Glutamatergic neuron (in vitro differentiated cells): ENCODE measurements around the gene SEC24B. TPM values are rescaled to one million over a fixed set of nuclear protein-coding genes. Genes with fewer than 3 reads are reported as not detected.
"Not testable (repeated sequence)": the region's sequence is repeated elsewhere in the genome, so short reads cannot be mapped to it uniquely, and the experiment has no call there.

ENCODE experiments used
- DNase-seq: peaks from one replicate; pipeline ENCODE4 v3.0.0; 2022
- H3K27ac Mint-ChIP-seq: one replicate; pipeline ENCODE4 v1.8.0; 2020; ENCODE audit warnings: mild to moderate bottlenecking, mixed read lengths, inconsistent platforms; ENCODE audit not compliant: unreplicated experiment
- H3K27me3 Mint-ChIP-seq: one replicate; pipeline ENCODE4 v1.8.0; 2020; ENCODE audit warnings: mild to moderate bottlenecking, moderate library complexity, mixed read lengths, inconsistent platforms; ENCODE audit not compliant: unreplicated experiment
- H3K36me3 Mint-ChIP-seq: one replicate; pipeline ENCODE4 v1.8.0; 2020; ENCODE audit warnings: mild to moderate bottlenecking, mixed read lengths, inconsistent platforms; ENCODE audit not compliant: unreplicated experiment
- H3K4me1 Mint-ChIP-seq: one replicate; pipeline ENCODE4 v1.8.0; 2020; ENCODE audit warnings: mild to moderate bottlenecking, low read depth, mixed read lengths, inconsistent platforms; ENCODE audit not compliant: unreplicated experiment
- H3K4me3 Mint-ChIP-seq: one replicate; pipeline ENCODE4 v1.8.0; 2020; ENCODE audit warnings: mild to moderate bottlenecking, mixed read lengths, inconsistent platforms; ENCODE audit not compliant: unreplicated experiment
- H3K9me3 Mint-ChIP-seq: one replicate; pipeline ENCODE4 v1.8.0; 2020; ENCODE audit warnings: mild to moderate bottlenecking, moderate library complexity, mixed read lengths, inconsistent platforms; ENCODE audit not compliant: unreplicated experiment
- CTCF ChIP-seq: fragments of 200-600 bp; sonication (generic); IDR thresholded peaks from one replicate; pipeline ENCODE4 v1.5.0; 2021; ENCODE audit not compliant: partially characterized antibody, unreplicated experiment
- total RNA-seq: library from RNA; stranded (reverse); fragmentation: NEBNext Ultra II Directional; extraction: Animal tissue kit (Norgen Biotek cat#: 25700); gene quantifications from one replicate; pipeline ENCODE4 v1.2.1, GENCODE V29; 2021; ENCODE audit not compliant: unreplicated experiment

SEC24B gene
- total RNA-seq, 1 donor from 2014 or later: 27.6 TPM

DNA sequence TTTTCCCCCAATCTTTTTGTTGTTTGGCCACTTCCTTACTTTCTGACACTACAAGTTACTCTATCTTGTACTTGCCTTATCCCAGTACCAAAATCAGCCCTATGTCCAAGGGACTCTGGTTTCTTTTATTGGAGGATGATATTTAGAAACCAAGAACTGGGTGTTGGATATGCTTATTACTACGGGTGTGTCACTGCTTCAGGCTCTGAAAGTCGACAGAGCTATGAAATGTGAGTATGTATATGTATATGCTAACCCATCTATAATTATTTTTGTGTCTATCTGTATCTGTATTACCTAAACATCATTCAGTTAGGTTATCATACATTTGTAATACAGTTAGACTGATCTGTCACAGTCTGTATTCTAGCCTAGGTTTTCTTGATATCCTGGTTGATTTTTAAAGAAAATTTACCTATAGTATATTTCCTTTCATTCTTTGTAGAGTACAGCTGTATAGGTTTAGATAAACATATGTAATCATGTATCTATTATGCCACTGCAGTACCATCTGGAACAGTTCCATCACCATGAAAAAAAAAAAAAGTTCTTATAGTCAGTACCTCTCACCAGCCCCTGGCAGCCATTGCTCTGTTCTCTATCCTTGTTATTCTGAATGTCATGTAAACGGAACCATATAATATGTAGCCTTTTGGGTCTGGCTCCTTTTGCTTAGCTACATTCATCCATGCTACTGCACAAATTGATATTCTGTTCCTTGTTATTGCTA lies 18.1 kb downstream of the SEC24B start:
- no peak for TF ChIP-seq CTCF
- H3K27me3 Mint-ChIP-seq: no peaks in the 10 kb centered on the region
- H3K4me1 Mint-ChIP-seq: no peaks in the 10 kb centered on the region
- no peaks in the 10 kb centered on the region for H3K9me3 Mint-ChIP-seq
- H3K36me3 Mint-ChIP-seq: no peaks in the 10 kb centered on the region
- DNase-seq: no peak
- no peak overlapping the region for H3K4me3 Mint-ChIP-seq
- no peak overlapping the region for H3K27ac Mint-ChIP-seq

GRCh38 chr4:109453110-109453509 lies 19.5 kb downstream of the SEC24B start:
- H3K27me3 Mint-ChIP-seq, H3K4me1 Mint-ChIP-seq, DNase-seq, H3K4me3 Mint-ChIP-seq, H3K27ac Mint-ChIP-seq, H3K9me3 Mint-ChIP-seq, H3K36me3 Mint-ChIP-seq: not testable (repeated sequence)

- no peak for DNase-seq
- Mint-ChIP-seq H3K36me3 (peaks cover 9% of the 10 kb centered on the region), H3K9me3 (no peaks in the 10 kb centered on the region), H3K27ac (peak overlapping the region; percentile 82), H3K4me3 (no peak overlapping the region), H3K27me3 (no peaks in the 10 kb centered on the region), H3K4me1 (peaks cover 10% of the 10 kb centered on the region)
- TF ChIP-seq CTCF: no peak
Measured at GRCh38 chr4:109462297-109462696, 28.7 kb downstream of the SEC24B start.

DNA sequence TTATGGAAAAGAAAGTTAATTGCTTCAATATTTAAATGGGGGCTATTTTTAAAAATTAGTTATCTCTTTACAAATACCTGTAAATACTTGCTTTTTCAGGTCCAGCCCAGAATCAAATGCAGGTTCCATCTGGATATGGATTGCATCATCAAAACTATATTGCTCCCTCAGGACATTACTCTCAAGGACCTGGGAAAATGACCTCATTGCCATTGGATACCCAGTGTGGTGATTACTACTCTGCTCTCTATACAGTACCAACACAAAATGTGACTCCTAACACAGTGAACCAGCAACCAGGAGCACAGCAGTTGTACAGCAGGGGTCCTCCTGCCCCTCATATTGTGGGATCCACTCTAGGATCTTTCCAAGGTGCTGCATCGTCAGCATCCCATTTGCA lies 29.2 kb downstream of the SEC24B start:
- no peak for DNase-seq
- H3K9me3 Mint-ChIP-seq: no peaks in the 10 kb centered on the region
- H3K4me3 Mint-ChIP-seq: peak overlapping the region; percentile 11
- H3K27me3 Mint-ChIP-seq: no peaks in the 10 kb centered on the region
- peaks cover 10% of the 10 kb centered on the region for H3K4me1 Mint-ChIP-seq
- no peak for TF ChIP-seq CTCF
- H3K27ac Mint-ChIP-seq: peak overlapping the region; percentile 82
- peaks cover 9% of the 10 kb centered on the region for H3K36me3 Mint-ChIP-seq

- H3K4me3 Mint-ChIP-seq: no peak overlapping the region
- no peaks in the 10 kb centered on the region for H3K9me3 Mint-ChIP-seq
- no peak for DNase-seq
- no peak overlapping the region for H3K27ac Mint-ChIP-seq
- H3K36me3 Mint-ChIP-seq: peaks cover 9% of the 10 kb centered on the region
- TF ChIP-seq CTCF: no peak
- H3K27me3 Mint-ChIP-seq: no peaks in the 10 kb centered on the region
- H3K4me1 Mint-ChIP-seq: peaks cover 10% of the 10 kb centered on the region
Measured at GRCh38 chr4:109465069-109465468, 31.5 kb downstream of the SEC24B start.
